AG04450 (cell line): ENCODE results near the gene RELCH. TPM values are rescaled to one million over a fixed set of nuclear protein-coding genes. Genes with fewer than 3 reads are reported as not detected.
"Not testable (repeated sequence)": the region's sequence is repeated elsewhere in the genome, so short reads cannot be mapped to it uniquely, and the experiment has no call there.

Source experiments
- CTCF ChIA-PET: fragments of 300-600, 350-600 bp; formaldehyde crosslinking; extraction: SDS; loops from one replicate; lab custom pipeline; 2022; ENCODE audit warnings: antibody characterized with exemption, inconsistent platforms; lab: Charles Lee
- POLR2A ChIA-PET: fragments of 350-600 bp; formaldehyde crosslinking; extraction: SDS; loops from one replicate; lab custom pipeline; 2021; ENCODE audit warnings: antibody characterized with exemption, inconsistent platforms; lab: Yijun Ruan, JAX
- DNase-seq: peaks from one replicate; pipeline ENCODE4 v3.0.0-alpha.2; 2011; ENCODE audit warnings: low read depth, low spot score
- H3K27ac ChIP-seq: one replicate; pipeline ENCODE4 v1.5.1; 2012; ENCODE audit warnings: low read depth, low read length, control low read depth
- H3K27me3 ChIP-seq: one replicate; pipeline ENCODE4 v1.6.0; 2012; ENCODE audit warnings: low read length; ENCODE audit not compliant: control insufficient read depth, insufficient read depth
- H3K4me3 ChIP-seq: 2 replicates; pipeline ENCODE4 v1.5.1; 2011; ENCODE audit warnings: mild to moderate bottlenecking, low read depth, low read length, control low read depth
- H3K9me3 ChIP-seq: 2 replicates; pipeline ENCODE4 v1.5.1; 2012; ENCODE audit warnings: low read length; ENCODE audit not compliant: control insufficient read depth, insufficient read depth
- CTCF ChIP-seq: IDR thresholded peaks from 2 replicates; pipeline ENCODE4 v1.5.1; 2011; ENCODE audit warnings: low read depth, low read length, control low read depth, inconsistent platforms
- polyA plus RNA-seq: library from polyadenylated mRNA; depleted of rRNA; stranded (reverse); fragments of >200 nt; gene quantifications from 2 replicates; pipeline ENCODE4 v1.2.3, GENCODE V29; 2011

RELCH gene
- polyA plus RNA-seq, 1 experiment = 14.5 TPM

GRCh38 chr18:62165583-62165982 lies 21.5 kb upstream of the RELCH start:
- Histone ChIP-seq H3K27me3 (no peaks in the 10 kb centered on the region), H3K4me3 (no peak overlapping the region), H3K9me3 (no peaks in the 10 kb centered on the region), H3K27ac (no peak overlapping the region)
- CTCF ChIA-PET = no interaction called here
- POLR2A ChIA-PET = no interaction called here
- TF ChIP-seq CTCF = no peak
- no peak for DNase-seq

GRCh38 chr18:62166524-62166923 lies 20.5 kb upstream of the RELCH start:
- DNase-seq, POLR2A ChIA-PET, H3K9me3 ChIP-seq, H3K27me3 ChIP-seq, H3K4me3 ChIP-seq, H3K27ac ChIP-seq: not testable (repeated sequence)
- CTCF ChIA-PET = interaction anchor here (1.0 kb wide), 1 partner anchor 585 kb away, joined by 4 read pairs; no protein-coding TSS in a partner anchor

GRCh38 chr18:62170857-62171256 lies 16.2 kb upstream of the RELCH start:
- no peaks in the 10 kb centered on the region for H3K27me3 ChIP-seq
- TF ChIP-seq CTCF = no peak
- H3K27ac ChIP-seq = no peak overlapping the region
- H3K4me3 ChIP-seq = no peak overlapping the region
- ChIA-PET POLR2A (no interaction called here), CTCF (no interaction called here)
- DNase-seq = no peak
- no peaks in the 10 kb centered on the region for H3K9me3 ChIP-seq

GRCh38 chr18:62172298-62172697 lies 14.8 kb upstream of the RELCH start:
- no peak overlapping the region for H3K4me3 ChIP-seq
- CTCF ChIA-PET = no interaction called here
- POLR2A ChIA-PET = no interaction called here
- no peak for DNase-seq
- TF ChIP-seq CTCF = no peak
- no peak overlapping the region for H3K27ac ChIP-seq
- no peaks in the 10 kb centered on the region for H3K9me3 ChIP-seq
- H3K27me3 ChIP-seq = no peaks in the 10 kb centered on the region

- no peak for TF ChIP-seq CTCF
- ChIA-PET POLR2A (no interaction called here), CTCF (interaction anchor here (1.7 to 2.3 kb wide), 2 partner anchors 8 to 74 kb away, joined by 9 to 17 read pairs; no protein-coding TSS in a partner anchor)
Observed at GRCh38 chr18:62175521-62175920, 11.5 kb upstream of the RELCH start.

More at GRCh38 chr18:62175521-62175920, 11.5 kb upstream of the RELCH start:
- H3K4me3 ChIP-seq = no peak overlapping the region
- DNase-seq = no peak
- no peaks in the 10 kb centered on the region for H3K27me3 ChIP-seq
- no peaks in the 10 kb centered on the region for H3K9me3 ChIP-seq
- no peak overlapping the region for H3K27ac ChIP-seq
